Glutamatergic neuron (in vitro differentiated cells): ENCODE data around the gene GALNT2. TPM values are rescaled to one million over a fixed set of nuclear protein-coding genes. Genes with fewer than 3 reads are reported as not detected.

Experiments
- DNase-seq: peaks from one replicate; pipeline ENCODE4 v3.0.0; 2022
- H3K27ac Mint-ChIP-seq: one replicate; pipeline ENCODE4 v1.8.0; 2020; ENCODE audit warnings: mild to moderate bottlenecking, mixed read lengths, inconsistent platforms; ENCODE audit not compliant: unreplicated experiment
- H3K27me3 Mint-ChIP-seq: one replicate; pipeline ENCODE4 v1.8.0; 2020; ENCODE audit warnings: mild to moderate bottlenecking, moderate library complexity, mixed read lengths, inconsistent platforms; ENCODE audit not compliant: unreplicated experiment
- H3K36me3 Mint-ChIP-seq: one replicate; pipeline ENCODE4 v1.8.0; 2020; ENCODE audit warnings: mild to moderate bottlenecking, mixed read lengths, inconsistent platforms; ENCODE audit not compliant: unreplicated experiment
- H3K4me1 Mint-ChIP-seq: one replicate; pipeline ENCODE4 v1.8.0; 2020; ENCODE audit warnings: mild to moderate bottlenecking, low read depth, mixed read lengths, inconsistent platforms; ENCODE audit not compliant: unreplicated experiment
- H3K4me3 Mint-ChIP-seq: one replicate; pipeline ENCODE4 v1.8.0; 2020; ENCODE audit warnings: mild to moderate bottlenecking, mixed read lengths, inconsistent platforms; ENCODE audit not compliant: unreplicated experiment
- H3K9me3 Mint-ChIP-seq: one replicate; pipeline ENCODE4 v1.8.0; 2020; ENCODE audit warnings: mild to moderate bottlenecking, moderate library complexity, mixed read lengths, inconsistent platforms; ENCODE audit not compliant: unreplicated experiment
- CTCF ChIP-seq: fragments of 200-600 bp; sonication (generic); IDR thresholded peaks from one replicate; pipeline ENCODE4 v1.5.0; 2021; ENCODE audit not compliant: partially characterized antibody, unreplicated experiment
- total RNA-seq: library from RNA; stranded (reverse); fragmentation: NEBNext Ultra II Directional; extraction: Animal tissue kit (Norgen Biotek cat#: 25700); gene quantifications from one replicate; pipeline ENCODE4 v1.2.1, GENCODE V29; 2021; ENCODE audit not compliant: unreplicated experiment

GALNT2 gene
- total RNA-seq, 1 donor from 2014 or later: 35.2 TPM

GRCh38 chr1:230218667-230219066, 151.6 kb downstream of the GALNT2 start:
- Mint-ChIP-seq H3K4me3 (no peak overlapping the region), H3K27ac (no peak overlapping the region)

GRCh38 chr1:230219174-230220067, 152.4 kb downstream of the GALNT2 start:
- H3K27ac Mint-ChIP-seq: no peak overlapping the region
- no peak for TF ChIP-seq CTCF
- H3K4me1 Mint-ChIP-seq: peaks cover 6% of the 10 kb centered on the region
- H3K36me3 Mint-ChIP-seq: no peaks in the 10 kb centered on the region
- no peak overlapping the region for H3K4me3 Mint-ChIP-seq
- DNase-seq: no peak
- peaks cover 4% of the 10 kb centered on the region for H3K27me3 Mint-ChIP-seq
- peaks cover 2% of the 10 kb centered on the region for H3K9me3 Mint-ChIP-seq

More at GRCh38 chr1:230218667-230219066, 151.6 kb downstream of the GALNT2 start:
- Mint-ChIP-seq H3K27me3 (peaks cover 4% of the 10 kb centered on the region), H3K4me1 (peaks cover 6% of the 10 kb centered on the region), H3K9me3 (no peaks in the 10 kb centered on the region), H3K36me3 (no peaks in the 10 kb centered on the region)
- no peak for DNase-seq
- TF ChIP-seq CTCF: no peak

GRCh38 chr1:230220478-230220877, 153.4 kb downstream of the GALNT2 start:
- DNase-seq: no peak
- peaks cover 2% of the 10 kb centered on the region for H3K9me3 Mint-ChIP-seq
- no peak overlapping the region for H3K27ac Mint-ChIP-seq

DNA sequence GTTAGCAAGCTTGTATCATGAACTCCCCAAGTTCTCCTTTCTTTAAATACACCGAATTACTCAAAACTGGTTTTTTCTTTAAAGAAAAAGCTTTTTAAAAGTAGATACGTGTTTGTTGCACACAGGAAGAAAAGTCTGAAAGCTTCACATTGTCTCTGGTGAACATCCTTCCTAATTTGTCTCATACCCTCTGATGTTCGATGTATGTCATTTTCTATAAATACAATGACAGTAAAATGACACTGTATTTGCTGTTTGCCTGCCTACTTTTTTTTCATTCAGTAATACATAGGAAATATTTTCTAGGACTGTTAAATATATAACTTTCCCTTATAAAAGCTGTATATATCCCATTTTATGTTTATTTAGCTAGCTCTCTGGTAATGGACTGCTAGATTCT, 153.9 kb downstream of the GALNT2 start:
- peaks cover 2% of the 10 kb centered on the region for H3K9me3 Mint-ChIP-seq
- no peak for DNase-seq
- no peak for TF ChIP-seq CTCF
- H3K36me3 Mint-ChIP-seq: no peaks in the 10 kb centered on the region
- H3K4me3 Mint-ChIP-seq: no peak overlapping the region
- no peak overlapping the region for H3K27ac Mint-ChIP-seq
- peaks cover 2% of the 10 kb centered on the region for H3K4me1 Mint-ChIP-seq
- peaks cover 4% of the 10 kb centered on the region for H3K27me3 Mint-ChIP-seq

More at GRCh38 chr1:230220478-230220877, 153.4 kb downstream of the GALNT2 start:
- no peak for TF ChIP-seq CTCF
- Mint-ChIP-seq H3K4me3 (no peak overlapping the region), H3K4me1 (peaks cover 2% of the 10 kb centered on the region), H3K27me3 (peaks cover 4% of the 10 kb centered on the region), H3K36me3 (no peaks in the 10 kb centered on the region)

GRCh38 chr1:230222678-230223077, 155.6 kb downstream of the GALNT2 start:
- H3K4me1 Mint-ChIP-seq: peaks cover 2% of the 10 kb centered on the region
- no peak for DNase-seq
- no peak overlapping the region for H3K27ac Mint-ChIP-seq
- H3K27me3 Mint-ChIP-seq: peaks cover 4% of the 10 kb centered on the region
- no peak for TF ChIP-seq CTCF
- H3K4me3 Mint-ChIP-seq: no peak overlapping the region
- H3K36me3 Mint-ChIP-seq: no peaks in the 10 kb centered on the region
- peaks cover 2% of the 10 kb centered on the region for H3K9me3 Mint-ChIP-seq
